HepG2 (cell line): ENCODE data around the gene CAST.

Experiments used
- CHD4 ChIP-seq: fragments of 200-600 bp; sonication (generic); IDR thresholded peaks from 2 replicates; pipeline ENCODE4 v1.7.0; 2017; ENCODE audit warnings: mild to moderate bottlenecking, low read length, borderline replicate concordance
- CTCF ChIP-seq: sonication (generic); formaldehyde crosslinking; IDR thresholded peaks from 2 replicates; pipeline ENCODE4 v1.5.0; 2020; ENCODE audit warnings: mild to moderate bottlenecking, missing genetic modification reagents, moderate library complexity
- MAFK ChIP-seq, 2 experiments: IDR thresholded peaks in 1 of 2; conservative IDR thresholded peaks in 1 of 2; 2 replicates each; pipeline ENCODE4 v1.6.1; 2011; ENCODE audit warnings: improper control_type of control experiment in 2 of 2, low read length in 2 of 2
- MTA3 ChIP-seq: sonication (generic); formaldehyde crosslinking; IDR thresholded peaks from 2 replicates; pipeline ENCODE4 v1.4.0; 2020; ENCODE audit warnings: missing genetic modification reagents
- NFRKB ChIP-seq: fragments of 450-650 bp; IDR thresholded peaks from 2 replicates; pipeline ENCODE4 v1.6.1; 2017
- PHB2 ChIP-seq: fragments of 450-650 bp; IDR thresholded peaks from 2 replicates; pipeline ENCODE4 v1.6.1; 2018; ENCODE audit not compliant: partially characterized antibody
- REST ChIP-seq, 2 experiments: IDR thresholded peaks; 2 replicates each; pipeline ENCODE4 v1.6.1; 2011 to 2012; ENCODE audit warnings: low read length in 2 of 2, borderline replicate concordance in 1 of 2, low read depth in 1 of 2, mild to moderate bottlenecking in 1 of 2, moderate library complexity in 1 of 2
- SAFB2 ChIP-seq: sonication (generic); formaldehyde crosslinking; IDR thresholded peaks from 2 replicates; pipeline ENCODE4 v1.5.1; 2020; ENCODE audit warnings: missing genetic modification reagents, low read depth, mild to moderate bottlenecking, borderline replicate concordance
- SMAD9 ChIP-seq: sonication (generic); formaldehyde crosslinking; IDR thresholded peaks from 2 replicates; pipeline ENCODE4 v1.5.1; 2020; ENCODE audit warnings: mild to moderate bottlenecking, missing genetic modification reagents
- SRF ChIP-seq: IDR thresholded peaks from 2 replicates; pipeline ENCODE4 v1.6.1; 2011; ENCODE audit warnings: mild to moderate bottlenecking, low read depth, low read length, moderate library complexity
- ZNF737 ChIP-seq: sonication (generic); formaldehyde crosslinking; IDR thresholded peaks from 2 replicates; pipeline ENCODE4 v1.5.0; 2020; ENCODE audit warnings: missing genetic modification reagents, mild to moderate bottlenecking, borderline replicate concordance
- ZNF749 ChIP-seq: sonication (generic); formaldehyde crosslinking; IDR thresholded peaks from 2 replicates; pipeline ENCODE4 v1.8.0; 2022; ENCODE audit warnings: mild to moderate bottlenecking, missing genetic modification reagents, moderate library complexity, borderline replicate concordance

- TF ChIP-seq CHD4 (no peak), CTCF (CRISPR knock-in tag) (no peak), ZNF737 (no peak), ZNF749 (CRISPR knock-in tag) (no peak), PHB2 (no peak), NFRKB (no peak), SRF (no peak), MTA3 (CRISPR knock-in tag) (no peak), SMAD9 (CRISPR knock-in tag) (no peak), REST (IDR thresholded peaks at IDR 0.05; ENCODE audit: borderline replicate concordance in 1 of 2, low read depth in 1 of 2, low read length in 2 of 2) (no peak), SAFB2 (CRISPR knock-in tag) (no peak), MAFK (conservative IDR thresholded peaks at IDR 0.05 in 1 of 2, IDR thresholded peaks at IDR 0.05 in 1 of 2; ENCODE audit: low read length in 2 of 2) (no peak)
Observed at GRCh38 chr5:96706433-96707111, 44.4 kb downstream of the CAST start.
